Esophagus squamous epithelium (tissue), 5 donors: ENCODE measurements around the gene TMEM98. TPM values are rescaled to one million over a fixed set of nuclear protein-coding genes. Genes with fewer than 3 reads are reported as not detected.
A peak's percentile ranks its signal among the peaks of the same experiment; 100 is the strongest.

ENCODE experiments used
- DNase-seq: peaks from one replicate; lab custom pipeline; 2025; lab: John Stamatoyannopoulos, UW
- H3K27ac ChIP-seq, 4 donors: fragments of 200-600 bp; sonication (generic); one replicate each; pipeline ENCODE4 v1.5.1; 2016 to 2019; ENCODE audit warnings: mild to moderate bottlenecking in 1 of 4
- H3K27me3 ChIP-seq, 4 donors: fragments of 200-600 bp; sonication (generic); 1 replicate in 3 of 4; 2 replicates in 1 of 4; pipeline versions ENCODE4 v1.5.1 to v1.6.0; 2017 to 2021; ENCODE audit warnings: antibody characterized with exemption in 1 of 4
- H3K36me3 ChIP-seq, 3 donors: fragments of 200-600 bp; sonication (generic); one replicate each; pipeline ENCODE4 v1.5.1; 2016 to 2019
- H3K4me1 ChIP-seq, 3 donors: fragments of 200-600 bp; sonication (generic); one replicate each; pipeline ENCODE4 v1.5.1; 2017 to 2019
- H3K4me3 ChIP-seq, 4 donors: fragments of 200-600 bp; sonication (generic); 1 replicate in 3 of 4; 2 replicates in 1 of 4; pipeline ENCODE4 v1.5.1; 2016 to 2019; ENCODE audit warnings: mild to moderate bottlenecking in 2 of 4, moderate library complexity in 1 of 4
- H3K9me3 ChIP-seq, 3 donors: fragments of 200-600 bp; sonication (generic); one replicate each; pipeline ENCODE4 v1.5.1; 2016 to 2019
- CTCF ChIP-seq, 6 experiments: fragments of 450-650 bp in 4 of 6; fragments of 200-600 bp in 2 of 6; sonication (generic) in 2 of 6; IDR thresholded peaks; one replicate each; pipeline ENCODE4 v1.5.1; 2016 to 2019; ENCODE audit warnings: antibody characterized with exemption in 6 of 6, mild to moderate bottlenecking in 4 of 6, moderate library complexity in 4 of 6
- POLR2A ChIP-seq, 4 donors: fragments of 450-650 bp; IDR thresholded peaks; one replicate each; pipeline ENCODE4 v1.6.1; 2017; ENCODE audit warnings: antibody characterized with exemption in 4 of 4, mild to moderate bottlenecking in 4 of 4, moderate library complexity in 3 of 4
- WGBS, 2 donors: methylation state at CpG; one replicate each; pipeline ENCODE4 v1.1.5; 2018; 5-methylcytosine and 5-hydroxymethylcytosine counted together
- intact Hi-C: fragments of 100-400 bp; cut with DNase I; formaldehyde crosslinking; loops from one replicate; pipeline ENCODE4 v1.15.0; 2022
- total RNA-seq, 4 donors: library from RNA; depleted of rRNA; stranded (reverse); fragments of >200 nt; gene quantifications; one replicate each; pipeline ENCODE4 v1.1.0, GENCODE V29; 2016
- donor health status: DM: yes; HTN: yes; CAD: no.

The TMEM98 gene
- 10 to 100 TPM in 3 of 4 donors, 1 to 10 TPM in 1; 6.4 to 61.4 (median 27.8) TPM for total RNA-seq

DNA sequence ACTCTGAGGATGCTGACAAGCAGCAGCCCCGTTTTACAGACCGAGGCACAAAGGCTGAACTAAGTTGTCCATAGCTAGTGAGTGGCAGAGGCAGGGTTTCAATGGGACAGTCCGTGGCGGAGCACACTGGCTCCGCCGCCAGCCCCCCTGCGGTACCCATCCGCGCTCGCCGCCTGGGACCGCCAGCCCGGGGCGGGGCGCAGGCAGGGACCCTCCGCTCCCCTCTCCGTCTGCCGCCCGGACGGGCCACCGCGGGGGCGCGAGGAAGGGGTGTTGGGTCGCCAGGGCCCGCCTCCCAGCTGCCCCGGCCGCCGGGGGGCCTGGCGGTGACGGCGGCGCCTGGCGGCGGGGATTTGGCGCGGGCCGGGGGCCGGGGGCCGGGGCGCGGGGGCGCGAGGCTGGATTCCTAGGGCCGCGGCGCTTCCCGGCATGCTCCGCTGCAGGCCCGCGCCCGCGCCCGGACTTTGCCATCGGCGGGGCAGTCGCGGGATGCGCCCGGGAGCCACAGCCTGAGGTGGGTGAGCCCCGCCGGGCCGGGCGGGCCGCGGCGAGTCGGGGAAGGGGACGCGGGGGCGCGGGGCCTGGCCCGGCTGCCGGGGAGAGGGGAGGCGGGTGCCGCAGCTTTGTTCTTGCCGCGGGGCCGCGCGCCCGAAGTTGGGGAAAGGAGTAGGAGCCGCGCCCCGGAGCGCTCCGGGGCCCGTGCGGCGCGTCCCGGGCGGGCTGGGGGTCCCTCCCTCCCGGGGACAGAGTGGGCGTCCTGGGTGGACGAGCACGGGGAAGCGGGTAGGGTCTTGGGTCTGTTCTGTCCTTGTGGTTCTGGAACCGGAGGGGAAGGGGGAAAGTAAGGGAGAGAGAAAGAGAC lies at the start of gene TMEM98:
TSS of gene TMEM98 (plus strand) at position 430 of the 862 bp plus-strand sequence. CDS start 3,376 bp downstream, outside the sequence.
- peak within 1 kb of the TSS; percentile 54 to 88 (median 80) for H3K27ac ChIP-seq
- H3K4me1 ChIP-seq: peaks cover 4 to 29% (median 9%) of the 10 kb centered on the region in 3 donors
- TF ChIP-seq CTCF (IDR thresholded peaks at IDR 0.05): no peak
- H3K27me3 ChIP-seq: peaks cover 0 to 21% (median 0%) of the 10 kb centered on the region in 4 donors
- peaks cover 0 to 2% (median 0%) of the 10 kb centered on the region in 3 donors for H3K36me3 ChIP-seq
- 0% methylated on average over 2 of the region's 99 CpGs for WGBS, 2 donors
- H3K9me3 ChIP-seq: no peaks in the 10 kb centered on the region
- H3K4me3 ChIP-seq: peak within 1 kb of the TSS; percentile 54 to 83 (median 68)
- intact Hi-C loops: no loop called here
- DNase-seq: no peak

DNA sequence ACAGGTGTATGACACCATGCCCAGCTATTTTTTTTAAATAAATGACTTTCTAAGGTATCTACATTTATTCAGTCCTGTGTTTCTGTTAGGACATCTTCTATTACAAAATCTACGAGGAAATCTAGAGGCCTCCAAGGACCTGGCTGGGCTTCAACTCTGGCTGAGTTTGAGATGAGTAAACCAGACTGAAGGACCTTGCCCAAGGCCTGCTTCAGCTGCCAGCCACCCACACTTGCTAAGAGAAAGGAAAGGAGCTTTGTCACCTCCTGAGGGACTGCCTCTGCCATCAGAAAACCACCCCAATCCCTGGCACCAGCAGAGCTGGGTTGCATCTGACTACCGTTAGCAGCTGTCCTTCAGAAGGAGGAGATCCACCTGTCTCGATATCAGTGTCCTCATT lies 49.7 kb upstream of the TMEM98 start:
- intact Hi-C loops: no loop called here
- DNase-seq: no peak
- WGBS, 2 donors: 43 to 58% methylated on average over 3 of the region's 3 CpGs
- no peaks in the 10 kb centered on the region for H3K9me3 ChIP-seq
- H3K27ac ChIP-seq: peak overlapping the region in 1 of 4 donors; percentile 83
- H3K27me3 ChIP-seq: no peaks in the 10 kb centered on the region
- H3K36me3 ChIP-seq: no peaks in the 10 kb centered on the region
- no peak overlapping the region for H3K4me3 ChIP-seq
- H3K4me1 ChIP-seq: peaks cover 7 to 35% (median 13%) of the 10 kb centered on the region in 3 donors
- TF ChIP-seq CTCF (IDR thresholded peaks at IDR 0.05): no peak

GRCh38 chr17:32879134-32879533 lies 48.8 kb upstream of the TMEM98 start:
- Histone ChIP-seq H3K27ac (no peak overlapping the region), H3K4me1 (peaks cover 7 to 31% (median 13%) of the 10 kb centered on the region in 3 donors), H3K4me3 (no peak overlapping the region)

DNA sequence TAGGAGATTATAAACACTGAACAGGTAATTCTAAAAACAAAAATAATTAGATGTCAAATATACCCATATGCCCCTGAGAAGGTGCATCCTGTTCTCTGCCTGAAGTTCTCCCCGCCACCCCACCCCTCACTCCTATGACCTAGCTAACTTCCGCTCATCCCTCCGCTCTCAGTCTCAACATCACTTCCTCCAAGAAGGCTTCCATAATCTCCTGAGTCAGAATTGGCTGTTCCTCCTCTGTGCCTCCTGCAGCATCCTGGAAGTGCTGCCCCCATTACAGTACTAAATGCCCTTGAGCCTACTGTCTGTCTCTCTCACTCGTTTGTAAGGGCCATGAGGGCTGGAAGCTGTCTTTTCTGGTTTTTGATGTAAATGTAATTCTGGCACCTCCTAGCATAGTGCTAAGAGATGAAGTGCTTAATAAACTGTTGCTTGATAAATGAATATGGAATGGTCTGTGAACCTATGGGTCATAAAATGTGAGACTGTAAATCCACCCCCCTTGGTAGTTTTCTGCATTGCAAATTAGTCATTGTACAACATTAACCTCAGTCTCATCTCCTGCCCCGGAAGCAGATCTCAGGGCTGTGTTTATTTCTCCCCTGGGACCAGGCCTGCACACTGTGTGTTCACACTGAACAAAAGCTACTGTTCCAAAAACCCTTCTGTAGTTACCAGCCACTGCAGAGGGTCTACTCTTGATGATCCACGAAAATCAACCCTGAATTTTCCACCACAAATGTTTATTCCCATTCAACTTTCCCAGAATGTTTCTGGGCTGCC lies 47.1 kb upstream of the TMEM98 start:
- H3K4me1 ChIP-seq: peaks cover 3 to 20% (median 10%) of the 10 kb centered on the region in 3 donors
- no peaks in the 10 kb centered on the region for H3K27me3 ChIP-seq
- H3K9me3 ChIP-seq: no peaks in the 10 kb centered on the region
- no peak overlapping the region for H3K27ac ChIP-seq
- H3K4me3 ChIP-seq: no peak overlapping the region
- TF ChIP-seq CTCF (IDR thresholded peaks at IDR 0.05) (no peak), POLR2A (IDR thresholded peaks at IDR 0.05) (no peak)
- H3K36me3 ChIP-seq: no peaks in the 10 kb centered on the region
- intact Hi-C loops: loop anchor here (5.0 kb wide), 1 partner anchor 99 kb away; no protein-coding TSS in a partner anchor
- no peak for DNase-seq
- 74 to 83% methylated on average over 6 of the region's 6 CpGs for WGBS, 2 donors

More at GRCh38 chr17:32879134-32879533, 48.8 kb upstream of the TMEM98 start:
- TF ChIP-seq CTCF (IDR thresholded peaks at IDR 0.05): no peak
- no peak for TF ChIP-seq POLR2A (IDR thresholded peaks at IDR 0.05)
- no peak for DNase-seq
- intact Hi-C loops: no loop called here
- Histone ChIP-seq H3K9me3 (no peaks in the 10 kb centered on the region), H3K36me3 (no peaks in the 10 kb centered on the region), H3K27me3 (no peaks in the 10 kb centered on the region)
- WGBS, 2 donors: 100% methylated on average over 1 of the region's 1 CpG
